GM12878 (cell line): Measurements from ENCODE around the gene PLCB2.

Source experiments
- CEBPB ChIP-seq, 2 experiments: fragments of 150-350 bp in 1 of 2; IDR thresholded peaks; 2 replicates each; pipeline ENCODE4 v1.6.1; 2012 to 2014; ENCODE audit warnings: low read depth in 2 of 2, low read length in 2 of 2, borderline replicate concordance in 1 of 2, inconsistent platforms in 1 of 2
- EZH2 ChIP-seq: IDR thresholded peaks from 2 replicates; pipeline ENCODE4 v1.6.1; 2012; ENCODE audit warnings: low read depth, mild to moderate bottlenecking, control low read depth, inconsistent platforms, low read length, borderline replicate concordance; ENCODE audit not compliant: control insufficient read depth
- NR2C2 ChIP-seq: IDR thresholded peaks from 2 replicates; pipeline ENCODE4 v1.6.1; 2011; ENCODE audit warnings: borderline replicate concordance, low read depth; ENCODE audit not compliant: control insufficient read depth, insufficient read length
- POLR2A ChIP-seq: IDR thresholded peaks from 2 replicates; pipeline ENCODE4 v1.6.1; 2011; ENCODE audit warnings: low read depth, mild to moderate bottlenecking, low read length
- POLR2AphosphoS5 ChIP-seq: IDR thresholded peaks from 2 replicates; pipeline ENCODE4 v1.6.1; 2011; ENCODE audit warnings: mild to moderate bottlenecking, low read length, inconsistent platforms
- RB1 ChIP-seq: fragments of 450-650 bp; formaldehyde crosslinking; IDR thresholded peaks from 2 replicates; pipeline ENCODE4 v1.6.1; 2017; ENCODE audit warnings: mild to moderate bottlenecking, borderline replicate concordance
- REST ChIP-seq: IDR thresholded peaks from 2 replicates; pipeline ENCODE4 v1.6.1; 2012; ENCODE audit warnings: mild to moderate bottlenecking, low read depth, low read length
- SMC3 ChIP-seq: IDR thresholded peaks from 2 replicates; pipeline ENCODE4 v1.6.1; 2011; ENCODE audit warnings: low read length, improper control_type of control experiment, borderline replicate concordance
- TAF1 ChIP-seq: IDR thresholded peaks from 2 replicates; pipeline ENCODE4 v1.6.1; 2011; ENCODE audit warnings: mild to moderate bottlenecking, low read depth, low read length, borderline replicate concordance
- ZNF687 ChIP-seq: fragments of 450-650 bp; IDR thresholded peaks from 2 replicates; pipeline ENCODE4 v1.6.1; 2017; ENCODE audit warnings: mild to moderate bottlenecking, moderate library complexity
- TF ChIP-seq, protein P1 (sequence below), 3 experiments: IDR thresholded peaks in 2 of 3; conservative IDR thresholded peaks in 1 of 3; 2 replicates each; pipeline ENCODE4 v1.5.1; 2011; ENCODE audit warnings: low read depth in 3 of 3, low read length in 3 of 3, mild to moderate bottlenecking in 3 of 3, control low read depth in 2 of 3, moderate library complexity in 2 of 3, inconsistent platforms in 1 of 3, mixed read lengths in 1 of 3; ENCODE audit not compliant: control insufficient read depth in 2 of 3, insufficient read depth in 1 of 3; ENCODE audit errors: extremely low read depth in 1 of 3
- TF ChIP-seq, protein P2 (sequence below): IDR thresholded peaks from 2 replicates; pipeline ENCODE4 v1.6.1; 2011; ENCODE audit warnings: borderline replicate concordance, low read depth, mild to moderate bottlenecking, moderate library complexity, mixed read lengths, low read length; ENCODE audit not compliant: insufficient read depth; ENCODE audit errors: extremely low read length

DNA sequence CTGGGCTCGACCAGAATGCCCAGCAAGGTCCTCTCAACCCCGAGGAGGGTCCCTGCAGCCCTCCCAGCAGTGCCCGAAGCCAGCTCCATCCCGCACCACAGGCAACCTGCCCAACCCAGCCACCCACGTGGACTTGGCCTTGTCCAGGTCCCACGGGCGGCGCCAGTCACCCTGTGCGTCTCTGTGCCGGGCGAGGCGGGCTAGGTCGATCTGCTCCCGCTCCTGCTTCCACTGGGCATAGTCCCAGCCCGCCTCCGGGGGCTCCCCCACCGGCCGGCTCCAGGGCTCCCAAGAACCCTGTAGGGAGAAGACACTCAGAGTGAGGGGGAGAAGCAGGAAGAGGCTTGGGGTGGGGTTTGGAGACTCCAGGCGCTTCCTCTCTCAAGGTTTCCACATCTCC is 29.9 kb upstream of the PLCB2 start:
- TF ChIP-seq, protein P1, sequence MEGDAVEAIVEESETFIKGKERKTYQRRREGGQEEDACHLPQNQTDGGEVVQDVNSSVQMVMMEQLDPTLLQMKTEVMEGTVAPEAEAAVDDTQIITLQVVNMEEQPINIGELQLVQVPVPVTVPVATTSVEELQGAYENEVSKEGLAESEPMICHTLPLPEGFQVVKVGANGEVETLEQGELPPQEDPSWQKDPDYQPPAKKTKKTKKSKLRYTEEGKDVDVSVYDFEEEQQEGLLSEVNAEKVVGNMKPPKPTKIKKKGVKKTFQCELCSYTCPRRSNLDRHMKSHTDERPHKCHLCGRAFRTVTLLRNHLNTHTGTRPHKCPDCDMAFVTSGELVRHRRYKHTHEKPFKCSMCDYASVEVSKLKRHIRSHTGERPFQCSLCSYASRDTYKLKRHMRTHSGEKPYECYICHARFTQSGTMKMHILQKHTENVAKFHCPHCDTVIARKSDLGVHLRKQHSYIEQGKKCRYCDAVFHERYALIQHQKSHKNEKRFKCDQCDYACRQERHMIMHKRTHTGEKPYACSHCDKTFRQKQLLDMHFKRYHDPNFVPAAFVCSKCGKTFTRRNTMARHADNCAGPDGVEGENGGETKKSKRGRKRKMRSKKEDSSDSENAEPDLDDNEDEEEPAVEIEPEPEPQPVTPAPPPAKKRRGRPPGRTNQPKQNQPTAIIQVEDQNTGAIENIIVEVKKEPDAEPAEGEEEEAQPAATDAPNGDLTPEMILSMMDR (IDR thresholded peaks at IDR 0.05 in 2 of 3, conservative IDR thresholded peaks at IDR 0.05 in 1 of 3; ENCODE audit: control insufficient read depth in 2 of 3, extremely low read depth in 1 of 3, insufficient read depth in 1 of 3, low read depth in 3 of 3, low read length in 3 of 3) = no peak
- TF ChIP-seq CEBPB (IDR thresholded peaks at IDR 0.05; ENCODE audit: borderline replicate concordance in 1 of 2, low read depth in 2 of 2, low read length in 2 of 2) (no peak), POLR2AphosphoS5 (no peak), ZNF687 (no peak), EZH2 (no peak), NR2C2 (no peak), POLR2A (no peak), TAF1 (no peak), REST (no peak), SMC3 (no peak), RB1 (no peak)
- TF ChIP-seq, protein P2, sequence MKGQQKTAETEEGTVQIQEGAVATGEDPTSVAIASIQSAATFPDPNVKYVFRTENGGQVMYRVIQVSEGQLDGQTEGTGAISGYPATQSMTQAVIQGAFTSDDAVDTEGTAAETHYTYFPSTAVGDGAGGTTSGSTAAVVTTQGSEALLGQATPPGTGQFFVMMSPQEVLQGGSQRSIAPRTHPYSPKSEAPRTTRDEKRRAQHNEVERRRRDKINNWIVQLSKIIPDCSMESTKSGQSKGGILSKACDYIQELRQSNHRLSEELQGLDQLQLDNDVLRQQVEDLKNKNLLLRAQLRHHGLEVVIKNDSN = no peak
